ENCODE results near the gene PER2.

The PER2 gene

DNA sequence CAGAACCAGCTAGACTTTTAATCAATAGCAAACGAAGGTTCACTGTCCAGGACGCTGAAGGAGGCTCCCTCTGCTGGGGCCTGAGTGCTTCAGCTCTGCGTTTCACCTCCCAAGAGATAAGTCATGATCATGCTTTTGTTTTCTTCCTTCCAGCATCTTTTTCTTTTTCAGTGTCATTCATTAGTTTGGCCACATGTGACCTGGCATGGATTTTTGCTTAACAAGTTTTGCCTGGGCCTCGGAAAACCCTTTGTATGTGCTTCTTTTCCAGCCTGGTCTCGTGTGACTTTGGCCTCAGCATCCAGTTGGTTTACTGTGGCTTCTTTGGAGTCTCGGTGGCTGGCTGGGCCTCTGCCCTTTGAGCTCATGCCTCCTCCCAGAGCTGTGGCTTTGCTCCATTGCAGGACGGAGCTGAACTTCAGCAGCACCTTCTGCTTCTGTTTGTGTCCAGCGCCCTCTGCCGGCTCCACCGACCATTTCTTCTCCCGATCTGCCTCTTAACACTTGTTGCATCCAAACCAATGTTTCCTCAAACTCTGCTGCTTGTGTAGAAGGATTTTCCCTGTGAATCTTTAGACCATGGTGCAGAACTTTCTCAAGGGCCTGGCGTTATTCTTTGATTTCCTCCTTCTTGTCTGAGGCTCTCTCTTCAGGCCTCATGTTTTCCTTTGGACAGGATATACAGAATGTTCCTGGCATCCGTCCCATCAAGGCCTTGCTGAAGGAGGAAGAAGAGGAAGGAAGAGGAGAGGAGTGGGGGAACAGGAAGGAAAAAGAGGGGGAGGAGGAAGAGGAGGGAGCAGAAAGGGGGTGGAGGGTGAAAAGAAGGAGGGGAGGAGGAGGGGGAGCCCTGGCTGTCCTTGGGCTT is 25.0 kb downstream of the PER2 start:
- peak; percentile 47 for DNase-seq

DNA sequence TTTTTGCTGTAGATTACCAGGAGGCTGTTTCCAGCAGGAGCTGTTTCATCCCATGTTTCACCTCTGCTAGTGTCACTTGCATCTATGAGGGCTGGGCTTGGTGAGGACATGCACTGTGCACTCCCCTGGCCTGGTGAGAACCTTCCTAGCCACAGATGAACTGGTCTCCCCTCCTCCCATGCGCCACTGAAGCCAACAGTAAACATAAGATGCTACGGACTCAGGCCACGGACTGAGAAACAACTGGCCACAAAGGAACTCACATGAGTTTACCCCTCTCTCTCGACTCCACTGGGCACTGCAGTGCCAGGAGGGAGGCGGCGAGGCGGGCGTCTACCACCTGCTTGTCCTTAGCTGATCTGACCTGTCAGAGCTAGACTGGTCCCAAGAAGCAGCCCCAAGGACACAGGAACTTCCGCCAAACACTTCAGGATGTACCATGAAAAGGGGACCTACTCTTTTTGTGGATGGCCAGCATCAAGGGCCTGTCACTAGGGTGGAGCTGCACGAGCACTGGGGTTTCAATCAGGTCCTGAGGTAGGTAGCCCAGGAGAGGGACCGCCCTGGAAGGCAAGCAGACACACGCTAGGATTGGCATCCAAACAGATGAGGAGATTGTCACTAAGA is 25.8 kb downstream of the PER2 start:
- DNase-seq, result no peak

DNA sequence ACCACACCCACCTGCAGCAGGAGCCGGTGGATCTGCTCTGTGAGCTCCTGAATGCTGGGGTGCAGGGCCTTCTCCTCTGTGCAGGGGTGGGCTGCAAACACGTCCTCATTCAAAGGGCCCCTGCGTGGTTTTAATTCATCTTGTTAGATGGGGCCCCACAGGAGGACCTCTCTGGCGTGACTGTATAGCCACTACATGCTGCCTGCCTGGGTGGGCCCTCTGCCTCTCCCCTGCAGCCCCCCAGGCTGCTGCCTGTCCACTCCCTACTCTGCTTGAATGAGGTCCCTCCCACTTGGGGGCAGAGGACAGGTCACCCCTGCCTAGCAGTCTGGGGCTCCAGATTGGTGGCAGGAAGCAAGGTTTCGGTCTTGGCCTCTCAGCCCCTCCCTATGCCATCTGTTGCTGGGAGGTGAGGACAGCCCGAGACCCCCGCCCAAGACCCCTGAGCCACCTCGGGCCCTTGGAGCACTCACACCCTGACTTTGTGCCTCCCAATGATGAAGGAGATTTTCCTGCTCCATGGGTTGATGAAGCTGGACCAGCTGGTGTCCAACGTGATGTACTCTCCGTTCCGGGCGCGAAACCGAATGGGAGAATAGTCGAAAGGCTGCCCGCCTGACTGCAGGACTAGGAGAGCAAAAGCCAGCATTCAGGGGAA is 26.6 kb downstream of the PER2 start:
- no peak for DNase-seq

DNA sequence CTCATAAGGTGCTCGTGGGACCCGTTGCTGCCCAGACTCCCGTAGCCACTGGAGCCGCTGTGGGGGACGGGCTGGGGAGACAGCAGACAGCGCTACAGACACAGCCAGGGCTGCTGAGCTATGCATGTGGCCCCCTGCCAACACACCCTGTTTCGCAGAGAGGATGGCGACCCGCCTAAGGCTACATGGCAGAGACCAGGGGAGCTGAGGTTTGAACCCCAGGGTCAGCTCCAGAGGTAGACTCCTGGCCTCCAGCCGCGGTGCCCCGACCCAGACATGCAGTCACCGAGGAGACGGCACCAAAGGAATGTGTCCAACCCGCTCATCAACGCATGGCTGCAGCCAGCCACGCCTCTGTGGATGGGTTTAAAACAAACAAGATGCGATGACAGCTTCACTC is 27.5 kb downstream of the PER2 start:
- no peak for DNase-seq

DNA sequence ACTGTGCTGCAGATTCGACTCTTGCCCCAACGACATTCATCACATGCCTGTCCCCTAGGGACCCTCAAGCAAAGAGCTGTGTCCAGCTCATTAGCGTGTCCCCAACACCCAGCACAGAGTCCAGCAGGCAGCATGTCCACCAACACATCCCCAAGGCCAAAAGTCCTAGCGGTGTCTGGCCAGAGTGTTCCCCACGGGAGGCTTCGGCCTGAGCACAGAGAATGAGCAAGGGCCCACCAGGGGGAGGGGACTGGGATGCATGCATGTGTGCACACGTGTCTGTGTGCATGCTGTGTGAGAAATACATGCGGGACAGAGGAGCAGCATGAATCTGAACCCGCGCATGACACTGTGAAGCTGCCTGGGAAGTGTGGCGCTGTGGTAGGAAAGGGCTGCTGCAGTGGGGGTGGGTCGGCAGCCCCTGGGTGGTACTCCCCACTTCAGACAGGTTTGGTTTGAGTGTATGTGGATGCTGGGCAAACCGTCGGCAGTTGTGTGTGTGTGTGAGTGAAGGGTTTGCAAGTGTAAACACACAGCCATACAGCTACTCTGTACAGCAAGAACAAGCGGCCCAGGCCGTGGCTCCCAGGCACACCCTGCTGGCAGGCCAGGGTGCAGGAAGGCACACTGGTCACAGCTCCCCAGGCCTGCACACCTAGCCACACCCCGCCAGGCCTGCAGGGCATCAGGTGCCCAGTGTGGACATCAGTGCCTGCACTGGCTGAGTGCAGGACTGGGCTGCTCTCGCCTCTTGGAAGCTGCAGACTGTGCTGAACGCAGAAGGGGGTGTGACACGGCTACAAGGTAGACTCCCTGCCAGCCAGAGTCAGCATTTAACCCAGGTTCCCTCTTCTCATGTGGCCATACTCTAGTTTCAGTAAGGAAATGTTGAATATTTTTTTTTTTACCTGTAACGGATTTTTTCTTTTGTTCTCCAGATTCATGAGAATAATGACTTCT is 29.1 kb downstream of the PER2 start:
- DNase-seq, result no peak

DNA sequence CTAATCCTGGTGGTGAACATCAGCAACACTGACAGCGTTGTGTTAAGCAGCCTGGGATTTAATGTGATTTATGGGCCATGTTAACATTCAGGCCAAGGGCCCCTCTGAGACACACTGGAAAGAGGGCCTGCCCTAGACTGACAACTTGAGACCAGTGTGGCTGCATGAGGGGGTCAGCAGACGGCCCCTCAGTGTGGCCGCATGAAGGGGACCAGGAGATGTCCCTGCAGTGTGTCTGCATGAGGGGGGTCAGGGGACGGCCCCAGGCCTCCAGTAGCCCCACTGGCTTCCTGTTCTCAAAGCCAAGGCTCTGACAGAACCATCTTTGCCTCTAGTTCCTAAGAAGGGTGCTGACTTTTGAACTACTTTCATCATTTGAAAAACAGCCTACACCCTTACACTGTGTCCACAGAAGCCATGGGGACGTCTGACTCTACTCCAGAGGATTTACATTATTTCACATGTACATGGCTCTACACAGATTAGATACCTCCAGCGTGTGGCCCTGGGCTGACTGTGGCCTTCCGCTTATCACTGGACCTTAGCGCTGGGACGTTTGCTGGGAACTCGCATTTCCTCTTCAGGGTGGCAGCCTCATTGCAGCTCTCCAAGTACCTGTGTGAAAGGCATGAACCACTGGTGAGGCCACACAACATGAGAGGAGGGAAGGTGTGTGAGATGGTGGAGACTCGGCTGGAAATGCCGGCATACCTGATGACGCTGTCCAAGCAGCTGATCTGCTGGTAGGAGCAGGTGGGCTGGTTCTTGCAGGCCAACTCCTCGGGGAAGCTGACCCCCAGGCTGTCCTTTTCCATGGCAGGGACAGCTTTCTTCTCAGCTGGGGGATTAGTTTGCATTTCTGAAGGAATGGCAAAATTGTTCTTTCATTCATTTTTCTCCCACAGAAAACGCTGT is 30.4 kb downstream of the PER2 start:
- DNase-seq, result no peak

DNA sequence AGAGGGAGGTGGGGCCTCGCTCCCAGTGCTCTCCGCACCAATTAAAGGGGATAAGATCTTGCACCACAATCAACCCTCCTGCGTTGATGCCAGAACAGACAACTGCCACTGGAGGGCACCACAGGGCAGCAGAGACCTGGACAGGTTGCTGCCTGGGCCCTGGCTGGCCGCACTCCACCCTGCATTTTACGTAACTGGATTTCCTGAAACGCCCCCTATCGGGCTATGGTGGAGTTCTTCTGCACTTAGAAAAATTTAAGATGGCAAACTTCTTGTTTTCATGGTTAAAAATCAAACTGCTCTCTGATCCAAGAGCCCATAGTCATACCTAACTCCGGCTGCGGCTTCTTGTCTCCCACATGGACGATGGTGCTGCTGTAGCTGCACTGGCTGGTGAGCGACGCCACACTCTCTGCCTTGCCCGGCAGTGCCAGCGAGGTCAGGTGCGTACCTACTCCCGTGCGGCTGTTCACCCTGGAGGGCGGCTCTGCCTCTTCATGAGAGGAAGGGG is 31.8 kb downstream of the PER2 start:
- DNase-seq, result peak; percentile 85

DNA sequence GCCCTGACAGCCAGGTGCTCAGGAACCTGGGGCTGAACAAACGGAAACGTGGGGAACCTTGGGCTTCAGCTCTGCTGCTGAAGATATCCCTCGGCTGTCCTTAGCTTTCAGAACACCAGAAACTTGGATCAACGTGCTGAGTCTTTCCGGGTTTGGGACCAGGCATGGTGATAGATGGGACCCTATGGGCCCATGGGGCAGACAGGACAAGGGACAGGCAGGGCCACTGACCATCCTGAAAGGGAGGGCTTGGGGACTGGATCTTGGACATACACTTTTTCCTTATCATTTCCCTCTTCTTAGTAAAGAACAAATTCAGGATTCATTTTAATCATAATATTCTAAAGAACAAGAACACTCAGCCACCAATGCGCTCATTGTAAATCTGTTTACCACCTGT is 32.3 kb downstream of the PER2 start:
- no peak for DNase-seq

DNA sequence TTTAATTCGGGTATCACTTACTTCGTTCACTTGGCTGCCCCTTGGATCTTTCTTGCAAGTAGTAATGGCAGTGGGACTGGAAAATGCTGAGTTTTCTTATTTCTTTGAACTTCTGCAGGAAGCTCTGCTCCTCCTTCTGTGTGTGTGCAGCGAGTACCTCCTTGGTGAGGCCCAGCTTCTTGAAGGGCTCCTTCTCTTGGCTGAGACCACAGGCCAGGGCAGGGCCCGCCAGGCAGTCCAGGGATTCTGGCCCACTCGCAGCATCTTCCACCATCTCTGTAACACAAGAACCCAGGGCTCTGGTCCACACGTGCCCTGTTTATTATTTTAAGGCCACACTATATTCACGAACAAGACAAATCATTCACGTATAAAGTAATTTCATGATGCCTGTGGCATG is 32.8 kb downstream of the PER2 start:
- no peak for DNase-seq

DNA sequence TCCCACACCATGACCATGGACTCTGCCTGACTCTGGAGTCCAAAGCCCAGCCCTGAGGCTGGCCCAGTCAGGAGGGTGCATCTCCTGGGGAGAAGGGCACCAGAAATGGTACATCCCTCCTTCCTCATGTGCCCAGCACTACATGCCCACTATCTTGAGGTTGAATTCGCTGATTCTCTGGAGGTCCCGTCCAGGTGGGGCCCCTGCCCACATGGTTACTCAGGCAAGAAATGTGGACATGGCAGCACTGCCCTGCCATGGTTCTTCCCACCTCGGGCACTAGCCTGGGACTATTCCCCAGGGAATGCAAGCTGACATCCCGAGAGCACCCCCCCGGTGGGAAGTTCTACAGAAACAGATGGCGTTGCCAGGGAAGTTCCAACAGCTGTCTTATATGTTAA is 33.3 kb downstream of the PER2 start:
- no peak for DNase-seq

DNA sequence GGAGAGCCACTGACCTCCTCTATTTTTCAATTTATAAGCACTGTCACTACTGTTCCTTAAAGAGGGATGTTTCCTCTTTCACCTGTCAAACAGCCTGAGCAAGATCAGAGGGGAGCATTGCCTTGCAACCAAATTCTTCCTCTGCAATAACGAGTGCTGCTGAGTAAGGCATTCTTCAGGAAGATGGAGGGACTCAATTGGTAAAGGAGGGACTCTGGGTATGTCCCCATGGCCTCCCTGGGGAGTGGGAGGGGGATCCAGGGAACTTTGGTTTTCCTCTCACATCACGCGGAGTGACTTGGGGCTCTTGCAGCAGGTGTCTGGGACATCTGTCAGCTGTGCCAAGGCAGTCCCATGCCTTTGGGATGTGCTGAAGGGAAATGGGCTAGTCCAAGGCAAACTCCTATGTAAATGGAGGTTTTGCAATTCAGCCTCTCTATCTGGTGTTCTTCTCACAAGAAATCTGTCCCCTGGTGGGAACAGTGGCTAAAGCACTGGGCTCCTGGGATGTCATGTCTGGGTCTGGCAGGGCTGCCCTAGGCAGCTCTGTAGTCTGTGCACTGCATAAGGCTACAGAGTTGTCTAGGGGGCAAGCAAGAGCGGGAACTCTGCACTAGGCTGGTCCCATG is 34.2 kb downstream of the PER2 start:
- no peak for DNase-seq

DNA sequence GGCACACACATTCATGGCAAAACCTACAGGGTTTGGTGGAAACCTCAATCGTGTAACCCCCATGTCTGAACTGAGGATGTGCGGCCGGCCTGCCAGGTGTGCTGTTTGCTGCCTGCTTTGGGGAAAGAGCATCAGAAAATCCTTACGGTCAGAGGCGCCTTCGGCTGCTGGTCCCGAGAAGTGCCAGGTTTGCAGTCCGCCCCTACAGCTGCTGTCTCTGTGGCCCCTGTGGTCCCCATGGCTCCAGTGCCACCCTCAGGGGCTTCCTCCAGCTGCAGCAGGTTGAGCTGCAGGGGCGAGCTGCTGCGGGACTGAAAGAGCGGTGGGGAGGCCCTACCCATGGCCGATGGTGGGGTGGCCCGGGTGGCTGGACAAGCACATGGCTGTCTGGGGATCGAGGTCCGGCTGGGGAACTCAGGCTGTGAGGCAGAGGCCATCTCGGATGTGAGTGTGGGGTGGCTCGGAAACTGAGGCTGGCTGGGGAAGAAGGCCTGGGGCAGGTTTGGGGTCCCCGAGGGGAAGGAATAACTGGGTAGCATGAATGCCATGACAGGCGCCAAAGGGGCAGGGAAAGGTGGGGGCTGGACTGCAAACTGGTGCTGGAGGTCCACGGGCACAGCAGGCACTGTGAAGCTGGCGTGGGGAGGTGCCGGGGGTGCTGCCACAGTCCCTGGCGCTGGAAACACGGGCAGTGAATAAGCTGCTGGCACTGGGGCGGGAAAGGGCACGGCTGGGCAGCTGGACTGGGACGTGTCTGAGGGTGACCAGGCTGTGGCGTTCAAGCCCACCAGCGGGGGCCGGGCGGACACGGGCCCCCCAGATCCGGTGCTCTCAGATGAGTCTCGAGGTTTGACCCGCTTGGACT is 35.4 kb downstream of the PER2 start:
- no peak for DNase-seq

DNA sequence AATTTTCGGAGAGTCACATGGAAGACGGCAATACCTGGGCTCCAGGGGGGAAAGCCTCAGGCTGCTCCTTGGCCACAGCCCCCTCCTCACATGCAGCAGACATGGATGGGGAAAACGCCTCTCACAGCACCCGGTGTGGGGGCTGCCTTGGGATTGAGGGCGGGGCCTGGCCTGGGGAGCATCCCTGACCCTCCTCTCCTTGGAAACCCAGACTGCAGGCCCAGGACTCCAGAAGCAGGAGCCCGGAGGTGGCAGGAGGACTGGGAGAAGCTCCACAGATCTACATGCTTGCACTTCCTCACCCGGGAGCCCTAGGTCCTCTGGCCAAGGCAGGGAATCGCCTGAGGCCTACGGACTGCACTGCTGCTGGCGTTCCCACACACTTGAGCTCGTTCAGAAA is 36.4 kb downstream of the PER2 start:
- DNase-seq, result no peak

DNA sequence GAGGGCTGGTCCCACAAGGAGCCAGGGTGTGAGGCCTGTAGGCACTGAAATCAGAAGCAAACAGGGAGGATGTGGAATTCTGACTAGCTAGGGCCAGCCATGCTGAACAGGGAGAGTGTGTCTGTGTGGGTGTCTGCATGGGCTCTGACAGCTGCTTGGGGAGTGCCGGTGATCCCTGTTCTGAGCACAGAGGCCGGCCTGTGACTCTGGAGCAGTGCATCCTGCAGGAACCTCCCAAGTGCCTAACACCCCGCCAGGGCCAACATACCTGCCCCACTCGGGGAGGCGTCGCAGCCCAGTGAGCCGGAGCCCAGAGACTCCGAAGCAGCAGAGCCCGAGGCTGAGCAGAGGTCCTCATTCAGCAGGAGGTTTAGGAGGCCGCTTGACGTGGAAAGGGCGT is 37.1 kb downstream of the PER2 start:
- DNase-seq, result no peak

DNA sequence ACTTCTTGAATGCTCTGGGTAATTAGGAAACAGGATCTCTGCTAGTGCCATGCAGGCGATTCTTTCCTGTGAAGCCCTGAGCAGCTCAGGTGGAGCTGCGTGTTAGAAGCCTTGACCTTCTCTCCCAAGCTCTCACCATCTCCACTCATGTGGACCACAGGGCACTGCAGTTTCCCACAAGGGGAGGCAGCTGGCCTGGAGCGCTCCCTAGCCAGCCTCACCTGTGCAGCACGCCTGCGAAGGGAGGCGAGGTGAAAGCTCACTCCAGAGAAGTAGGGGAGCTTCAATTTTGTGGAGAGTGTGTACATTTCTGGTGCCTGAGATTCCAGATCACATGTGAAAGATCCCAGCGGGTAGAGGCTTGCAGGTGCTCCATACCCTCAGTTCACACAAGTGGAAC is 37.5 kb downstream of the PER2 start:
- no peak for DNase-seq

DNA sequence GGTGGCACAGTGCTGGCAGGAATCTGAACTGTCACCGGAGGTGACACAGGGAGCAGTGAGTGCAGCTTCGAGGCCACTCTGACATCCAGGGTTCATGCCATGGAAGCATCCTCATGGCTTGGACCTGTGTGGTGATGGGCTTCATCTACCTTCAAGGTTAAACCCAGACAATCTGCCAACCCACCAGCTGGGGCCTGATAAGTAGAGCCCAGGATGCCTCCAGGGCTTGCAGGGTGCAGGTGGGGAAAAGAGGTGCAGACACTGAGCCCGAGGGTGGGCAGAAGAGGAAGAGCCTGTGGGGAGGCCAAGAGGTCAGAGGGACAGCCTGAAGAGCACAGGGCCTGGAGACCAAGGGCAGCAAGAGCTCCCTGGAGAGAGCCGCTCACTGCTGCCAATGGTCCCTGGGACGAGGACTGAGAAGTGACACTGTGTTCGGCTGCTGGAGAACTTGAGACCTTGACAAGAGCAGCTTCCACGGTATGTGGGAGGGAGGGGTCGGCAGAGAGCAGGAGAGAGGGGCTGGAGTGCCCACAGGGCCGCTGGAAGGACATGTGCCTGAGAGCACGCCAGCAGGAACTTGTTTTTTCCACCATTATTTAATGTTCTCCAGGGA is 40.5 kb downstream of the PER2 start:
- DNase-seq, result no peak

DNA sequence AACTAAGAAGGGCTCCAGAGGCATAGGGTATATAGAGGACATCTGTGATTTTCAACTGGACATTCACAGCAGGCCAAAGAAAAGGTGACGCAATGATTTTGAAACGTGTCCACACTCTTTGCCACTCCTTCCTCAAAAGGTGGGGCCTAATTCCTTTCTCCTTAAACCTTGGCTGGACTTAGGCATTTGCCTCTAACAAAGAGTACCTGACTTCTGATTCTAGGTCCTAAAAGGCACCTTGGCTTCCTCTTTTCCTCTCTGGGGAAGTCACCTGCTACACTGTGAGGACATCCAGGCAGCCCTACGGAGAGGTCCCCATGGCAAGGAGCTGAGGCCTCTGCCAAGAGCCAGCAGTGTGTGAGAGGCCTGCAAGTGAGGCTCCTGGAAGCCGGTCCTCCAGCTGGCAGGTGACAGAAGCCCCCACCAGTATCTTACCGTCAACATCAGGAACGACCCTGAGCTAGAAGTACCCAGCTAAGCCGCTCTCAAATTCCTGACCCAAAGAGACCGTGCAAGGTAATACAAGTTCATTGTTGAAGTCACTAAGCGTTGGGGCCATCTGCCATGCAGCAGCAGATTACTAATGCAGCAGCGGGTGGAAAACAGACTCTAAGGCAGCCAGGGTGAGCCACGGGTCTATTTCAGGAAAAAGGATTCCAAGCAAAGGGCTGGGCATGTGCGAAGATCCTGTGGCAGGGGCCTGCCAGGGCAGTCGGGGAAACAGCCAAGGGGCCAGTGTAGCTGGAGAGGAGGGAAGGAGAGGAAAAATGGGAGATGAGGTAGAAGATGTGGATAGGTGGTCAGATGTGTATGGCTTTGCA is 41.2 kb downstream of the PER2 start:
- no peak for DNase-seq

DNA sequence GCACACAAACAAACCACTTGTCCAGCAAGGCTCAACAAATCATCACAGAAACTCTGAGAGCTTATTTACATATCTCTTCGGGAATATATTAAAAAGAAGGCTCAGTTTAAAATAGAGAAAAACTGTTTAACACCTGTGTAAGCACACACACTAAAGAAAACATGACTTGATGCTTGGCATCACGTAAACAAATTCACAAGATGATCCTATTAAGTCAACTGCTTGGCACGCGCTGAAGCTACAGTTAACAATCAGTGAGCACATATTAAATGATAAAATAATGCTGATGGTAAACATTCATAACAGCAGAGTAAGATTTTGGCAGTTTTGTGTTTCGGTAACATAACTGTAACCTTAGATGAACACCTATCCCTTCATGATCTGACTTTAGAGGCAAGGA is 44.3 kb downstream of the PER2 start:
- no peak for DNase-seq
